Measurements from ENCODE around the gene GLI3. TPM values are rescaled to one million over a fixed set of nuclear protein-coding genes. Genes with fewer than 3 reads are reported as not detected.

GLI3 gene
- total and polyA plus RNA-seq, 2 of the 4 experiments (the other 2 are of a cell fraction): 1.3 to 3.9 TPM

- no peak overlapping the region; the same call in 1 of the 2 replicates for H3K4me3 ChIP-seq (ENCODE audit: insufficient read depth, low read depth, low read length)
- intact Hi-C loops (cut with micrococcal nuclease) (loop anchor here (2.0 to 5.0 kb wide), 5 partner anchors 82 to 598 kb away; no protein-coding TSS in a partner anchor), dilution Hi-C loops (cut with HindIII; ENCODE audit: low sequenced_read_pairs, unreplicated experiment) (no loop called here), in situ Hi-C loops (cut with MboI; ENCODE audit: low sequenced_read_pairs) (loop anchor here (25.0 kb wide), 1 partner anchor 247 kb away; no protein-coding TSS in a partner anchor)
- no peak overlapping the region for H3K4ac ChIP-seq (ENCODE audit: low read depth, low read length)
- no peak overlapping the region for H4K8ac ChIP-seq (ENCODE audit: low read depth in 2 of 2, low read length in 2 of 2)
- H3K4me2 ChIP-seq (ENCODE audit: low read depth, low read length): peak overlapping the region; percentile 86
- WGBS, 2 experiments (ENCODE audit: extremely low coverage in 2 of 2, insufficient read length in 1 of 2): no CpG with 5 or more reads among the region's 3 CpGs
- H3K9me1 ChIP-seq (ENCODE audit: insufficient read depth, low read length): no peaks in the 10 kb centered on the region
- H2BK15ac ChIP-seq (ENCODE audit: low read depth, low read length): no peak overlapping the region
- H2BK120ac ChIP-seq (ENCODE audit: low read depth, low read length): no peak overlapping the region
- no peak overlapping the region for H3K14ac ChIP-seq (replicated peaks; ENCODE audit: low read depth, low read length)
- peaks cover 1% of the 10 kb centered on the region; the same call in 1 of the 2 replicates for H3K36me3 ChIP-seq (ENCODE audit: control insufficient read depth, insufficient read depth, low read length)
- H2AK5ac ChIP-seq (ENCODE audit: low read depth, low read length): no peak overlapping the region
- H2AK9ac ChIP-seq (replicated peaks; ENCODE audit: low read depth, low read length, poor library complexity): no peak overlapping the region
- peaks cover 11% of the 10 kb centered on the region for H3K4me1 ChIP-seq (ENCODE audit: control insufficient read depth, insufficient read depth, low read length)
- H2AFZ ChIP-seq (replicated peaks; ENCODE audit: low read length, poor library complexity): no peak overlapping the region
- H4K91ac ChIP-seq (ENCODE audit: insufficient read depth, low read depth, low read length): no peak overlapping the region
- no peak overlapping the region for H3K56ac ChIP-seq (ENCODE audit: extremely low read depth, insufficient read depth, low read length)
- H2BK20ac ChIP-seq (ENCODE audit: low read depth, low read length): no peak overlapping the region
- DNase-seq: no peak
- no peak overlapping the region for H2BK5ac ChIP-seq (ENCODE audit: low read depth, low read length, poor library complexity, severe bottlenecking)
- H3K23ac ChIP-seq (ENCODE audit: low read depth, low read length): peak overlapping the region; percentile 58
- peak overlapping the region; percentile 67; the same call in 1 of the 2 replicates for H3K27ac ChIP-seq (ENCODE audit: insufficient read depth, low read length)
- no peak overlapping the region; the same call in 1 of the 2 replicates for H3K18ac ChIP-seq (ENCODE audit: low read depth, low read length)
- H3K9ac ChIP-seq (ENCODE audit: low read depth, low read length): no peak overlapping the region
- BruUV-seq (replicated peaks): no TSS peak
- ATAC-seq (ENCODE audit: low read depth): no peak
- TF ChIP-seq POLR2A (IDR thresholded peaks at IDR 0.05; ENCODE audit: low read depth, low read length): no peak
- no peak for TF ChIP-seq FOS (IDR thresholded peaks at IDR 0.05; ENCODE audit: low read depth, low read length)
- TF ChIP-seq MXI1 (IDR thresholded peaks at IDR 0.05; ENCODE audit: borderline replicate concordance, low read depth, low read length): no peak
- TF ChIP-seq CHD1 (IDR thresholded peaks at IDR 0.05; ENCODE audit: low read depth, low read length): no peak
- no peak for TF ChIP-seq USF2 (IDR thresholded peaks at IDR 0.05; ENCODE audit: low read depth, low read length)
- no peak for TF ChIP-seq CEBPB (IDR thresholded peaks at IDR 0.05; ENCODE audit: low read depth, low read length)
- no peak for TF ChIP-seq ELK1 (IDR thresholded peaks at IDR 0.05; ENCODE audit: borderline replicate concordance, low read depth, low read length)
- TF ChIP-seq, protein P1, sequence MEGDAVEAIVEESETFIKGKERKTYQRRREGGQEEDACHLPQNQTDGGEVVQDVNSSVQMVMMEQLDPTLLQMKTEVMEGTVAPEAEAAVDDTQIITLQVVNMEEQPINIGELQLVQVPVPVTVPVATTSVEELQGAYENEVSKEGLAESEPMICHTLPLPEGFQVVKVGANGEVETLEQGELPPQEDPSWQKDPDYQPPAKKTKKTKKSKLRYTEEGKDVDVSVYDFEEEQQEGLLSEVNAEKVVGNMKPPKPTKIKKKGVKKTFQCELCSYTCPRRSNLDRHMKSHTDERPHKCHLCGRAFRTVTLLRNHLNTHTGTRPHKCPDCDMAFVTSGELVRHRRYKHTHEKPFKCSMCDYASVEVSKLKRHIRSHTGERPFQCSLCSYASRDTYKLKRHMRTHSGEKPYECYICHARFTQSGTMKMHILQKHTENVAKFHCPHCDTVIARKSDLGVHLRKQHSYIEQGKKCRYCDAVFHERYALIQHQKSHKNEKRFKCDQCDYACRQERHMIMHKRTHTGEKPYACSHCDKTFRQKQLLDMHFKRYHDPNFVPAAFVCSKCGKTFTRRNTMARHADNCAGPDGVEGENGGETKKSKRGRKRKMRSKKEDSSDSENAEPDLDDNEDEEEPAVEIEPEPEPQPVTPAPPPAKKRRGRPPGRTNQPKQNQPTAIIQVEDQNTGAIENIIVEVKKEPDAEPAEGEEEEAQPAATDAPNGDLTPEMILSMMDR (conservative IDR thresholded peaks at IDR 0.05; ENCODE audit: low read depth, low read length): no peak
- no peak for TF ChIP-seq NFE2L2 (IDR thresholded peaks at IDR 0.05; ENCODE audit: low read depth, low read length)
- TF ChIP-seq RFX5 (IDR thresholded peaks at IDR 0.05; ENCODE audit: low read depth, low read length): no peak
- TF ChIP-seq MAZ (IDR thresholded peaks at IDR 0.05; ENCODE audit: borderline replicate concordance, low read depth, low read length): no peak
- no peak for TF ChIP-seq SMC3 (IDR thresholded peaks at IDR 0.05; ENCODE audit: low read depth, low read length)
- no peak for TF ChIP-seq RCOR1 (IDR thresholded peaks at IDR 0.05; ENCODE audit: insufficient replicate concordance, low read length)
- no peak for TF ChIP-seq MAFK (IDR thresholded peaks at IDR 0.05; ENCODE audit: low read depth, low read length)
- no peak for TF ChIP-seq BHLHE40 (IDR thresholded peaks at IDR 0.05; ENCODE audit: low read depth, low read length)
- no peak for TF ChIP-seq RAD21 (IDR thresholded peaks at IDR 0.05; ENCODE audit: low read length)
- peaks cover 13% of the 10 kb centered on the region for H4K20me1 ChIP-seq (ENCODE audit: insufficient read depth, low read length)
- H3K79me1 ChIP-seq (ENCODE audit: low read depth in 1 of 2, low read length in 2 of 2): peaks cover 13 to 30% of the 10 kb centered on the region in 2 experiments; a peak in 3 of 4 replicates
- ChIA-PET POLR2A (ENCODE audit: unreplicated experiment) (no interaction called here), CTCF (interaction anchor here (0.9 to 1.1 kb wide), 2 partner anchors 16 to 292 kb away, joined by 3 read pairs; no protein-coding TSS in a partner anchor)
- H3K27me3 ChIP-seq (ENCODE audit: control insufficient read depth, insufficient read depth, low read length): no peaks in the 10 kb centered on the region
- no peaks in the 10 kb centered on the region for H3K9me3 ChIP-seq (ENCODE audit: control insufficient read depth, insufficient read depth, low read length)
- H4K5ac ChIP-seq (ENCODE audit: low read depth, low read length): no peak overlapping the region
These were observed 2.3 kb downstream of the GLI3 start for GRCh38 chr7:42234736-42235135.

All from IMR-90 (cell line).